Prostate gland (tissue), 2 donors: Measurements from ENCODE around the gene PTPRD. TPM values are rescaled to one million over a fixed set of nuclear protein-coding genes. Genes with fewer than 3 reads are reported as not detected.

Experiments used
- DNase-seq: peaks from one replicate; pipeline ENCODE4 v3.0.0-alpha.2; 2019; ENCODE audit warnings: low spot score
- H3K27ac ChIP-seq, 2 donors: fragments of 200-600 bp; sonication (generic); 2 replicates each; pipeline ENCODE4 v1.5.1; 2017 to 2019
- H3K27me3 ChIP-seq: fragments of 200-600 bp; sonication (generic); replicated peaks from 2 replicates; pipeline ENCODE4 v1.5.1; 2019; ENCODE audit not compliant: insufficient read depth
- H3K36me3 ChIP-seq, 2 donors: fragments of 200-600 bp; sonication (generic); 1 replicate in 1 of 2; 2 replicates in 1 of 2; pipeline versions ENCODE4 v1.5.1 to v1.8.1; 2017 to 2019
- H3K4me1 ChIP-seq: fragments of 200-600 bp; sonication (generic); replicated peaks from 2 replicates; pipeline ENCODE4 v1.5.1; 2019
- H3K4me3 ChIP-seq, 2 donors: fragments of 200-600 bp; sonication (generic); 2 replicates each; pipeline ENCODE4 v1.5.1; 2017 to 2019
- H3K9me3 ChIP-seq: fragments of 200-600 bp; sonication (generic); 2 replicates; pipeline ENCODE4 v1.5.1; 2017
- POLR2A ChIP-seq: fragments of 450-650 bp; IDR thresholded peaks from one replicate; pipeline ENCODE4 v1.6.1; 2016; ENCODE audit warnings: antibody characterized with exemption, mild to moderate bottlenecking
- POLR2AphosphoS5 ChIP-seq: sonication (generic); formaldehyde crosslinking; IDR thresholded peaks from one replicate; pipeline ENCODE4 v1.6.1; 2017; ENCODE audit warnings: antibody characterized with exemption
- WGBS: methylation state at CpG from one replicate; pipeline ENCODE4 v1.1.5; 2018; 5-methylcytosine and 5-hydroxymethylcytosine counted together
- intact Hi-C: fragments of 100-400 bp; cut with DNase I; formaldehyde crosslinking; loops from one replicate; pipeline ENCODE4 v1.14.2; 2022
- total RNA-seq, 2 donors: library from RNA; depleted of rRNA; stranded (reverse); fragments of >200 nt; gene quantifications; one replicate each; pipeline ENCODE4 v1.1.0, GENCODE V29; 2016
- TF ChIP-seq, protein P1 (sequence below), 4 experiments: fragments of 200-600 bp in 2 of 4; fragments of 450-650 bp in 2 of 4; sonication (generic) in 2 of 4; IDR thresholded peaks; 1 replicate in 3 of 4; 2 replicates in 1 of 4; pipeline ENCODE4 v1.5.1; 2016 to 2019; ENCODE audit warnings: antibody characterized with exemption in 4 of 4, mild to moderate bottlenecking in 2 of 4, moderate library complexity in 2 of 4

The PTPRD gene
- total RNA-seq, 2 donors from 2014 or later = 5.8 to 23.1 TPM

DNA sequence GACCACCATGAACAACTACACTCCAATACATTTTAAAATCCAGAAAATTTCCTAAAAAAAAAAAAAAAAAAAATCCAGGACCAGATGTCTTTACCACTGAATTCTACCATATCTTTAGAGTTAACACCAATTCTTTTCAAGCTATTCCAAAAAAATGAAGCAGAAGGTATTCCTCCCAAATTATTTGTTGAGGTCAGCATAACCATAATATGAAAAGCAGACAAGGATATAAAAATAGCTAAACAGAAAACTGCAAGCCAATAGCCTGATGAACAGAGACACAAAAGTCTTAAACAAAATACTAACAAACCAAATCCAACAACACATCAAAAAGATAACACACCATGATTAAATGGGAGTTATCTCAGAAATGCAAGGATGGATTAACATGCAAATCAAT is 695.4 kb downstream of the PTPRD start:
- no peak for DNase-seq

DNA sequence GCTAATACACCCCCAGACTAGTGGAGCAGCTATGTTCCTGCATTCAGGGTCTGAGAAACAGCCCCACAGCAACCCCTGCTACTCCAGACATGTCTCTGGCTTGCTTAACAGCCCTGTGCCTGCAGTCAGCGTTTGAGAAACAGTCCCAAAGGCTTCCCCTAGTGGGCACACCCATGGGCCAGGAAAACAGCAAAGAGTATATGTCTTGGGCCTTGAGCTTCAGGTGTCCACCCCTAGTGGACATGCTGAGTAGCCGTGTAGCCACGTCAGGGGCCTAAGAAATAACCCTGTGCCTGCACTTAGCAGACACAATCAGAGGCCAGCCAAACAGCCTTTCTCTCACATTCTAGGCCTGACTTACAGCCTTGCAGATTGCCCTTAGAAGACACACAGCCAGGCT is 698.6 kb downstream of the PTPRD start:
- Histone ChIP-seq H3K9me3 (no peaks in the 10 kb centered on the region), H3K4me3 (no peak overlapping the region), H3K27ac (no peak overlapping the region), H3K27me3 (no peaks in the 10 kb centered on the region), H3K4me1 (no peaks in the 10 kb centered on the region), H3K36me3 (no peaks in the 10 kb centered on the region)
- no peak for DNase-seq
- TF ChIP-seq POLR2AphosphoS5 (no peak), POLR2A (no peak)
- TF ChIP-seq, protein P1, sequence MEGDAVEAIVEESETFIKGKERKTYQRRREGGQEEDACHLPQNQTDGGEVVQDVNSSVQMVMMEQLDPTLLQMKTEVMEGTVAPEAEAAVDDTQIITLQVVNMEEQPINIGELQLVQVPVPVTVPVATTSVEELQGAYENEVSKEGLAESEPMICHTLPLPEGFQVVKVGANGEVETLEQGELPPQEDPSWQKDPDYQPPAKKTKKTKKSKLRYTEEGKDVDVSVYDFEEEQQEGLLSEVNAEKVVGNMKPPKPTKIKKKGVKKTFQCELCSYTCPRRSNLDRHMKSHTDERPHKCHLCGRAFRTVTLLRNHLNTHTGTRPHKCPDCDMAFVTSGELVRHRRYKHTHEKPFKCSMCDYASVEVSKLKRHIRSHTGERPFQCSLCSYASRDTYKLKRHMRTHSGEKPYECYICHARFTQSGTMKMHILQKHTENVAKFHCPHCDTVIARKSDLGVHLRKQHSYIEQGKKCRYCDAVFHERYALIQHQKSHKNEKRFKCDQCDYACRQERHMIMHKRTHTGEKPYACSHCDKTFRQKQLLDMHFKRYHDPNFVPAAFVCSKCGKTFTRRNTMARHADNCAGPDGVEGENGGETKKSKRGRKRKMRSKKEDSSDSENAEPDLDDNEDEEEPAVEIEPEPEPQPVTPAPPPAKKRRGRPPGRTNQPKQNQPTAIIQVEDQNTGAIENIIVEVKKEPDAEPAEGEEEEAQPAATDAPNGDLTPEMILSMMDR (IDR thresholded peaks at IDR 0.05) = no peak
- intact Hi-C loops = no loop called here
- 86% methylated on average over 3 of the region's 3 CpGs for WGBS

More for the DNA sequence above, 695.4 kb downstream of the PTPRD start:
- intact Hi-C loops = no loop called here
- no peaks in the 10 kb centered on the region for H3K4me1 ChIP-seq
- H3K9me3 ChIP-seq = no peaks in the 10 kb centered on the region
- H3K36me3 ChIP-seq = no peaks in the 10 kb centered on the region
- no peak overlapping the region for H3K4me3 ChIP-seq
- no peaks in the 10 kb centered on the region for H3K27me3 ChIP-seq
- no peak for TF ChIP-seq POLR2AphosphoS5
- TF ChIP-seq, protein P1 (IDR thresholded peaks at IDR 0.05) = no peak
- no peak for TF ChIP-seq POLR2A
- H3K27ac ChIP-seq = no peak overlapping the region

DNA sequence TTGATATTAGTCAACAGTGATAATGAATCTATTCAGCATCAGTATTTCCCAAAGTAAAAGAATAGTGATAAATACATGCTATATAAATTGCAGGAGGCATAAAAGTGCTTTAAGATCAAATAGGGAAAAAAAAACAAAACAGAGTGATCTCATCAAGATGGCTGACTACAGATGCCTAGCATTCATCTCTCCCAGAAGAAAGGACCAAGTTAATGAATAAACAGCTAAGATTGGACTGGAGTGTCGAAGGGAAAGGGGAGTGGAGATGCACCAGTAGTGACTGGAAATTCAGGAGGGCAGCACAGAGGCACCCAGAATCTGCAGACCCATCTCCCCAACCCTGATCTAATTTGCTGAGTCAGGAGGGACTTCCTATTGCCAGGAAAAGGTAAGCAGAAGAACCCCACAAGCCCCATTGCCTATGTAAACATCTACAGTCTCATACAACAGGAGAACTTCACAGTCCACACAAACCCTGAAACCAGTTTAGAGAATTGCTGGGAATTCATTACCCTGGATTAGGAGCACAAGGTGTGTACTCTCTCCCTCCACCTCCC is 699.4 kb downstream of the PTPRD start:
- DNase-seq = no peak
- intact Hi-C loops = no loop called here
- WGBS = 31% methylated on average over 1 of the region's 1 CpG

DNA sequence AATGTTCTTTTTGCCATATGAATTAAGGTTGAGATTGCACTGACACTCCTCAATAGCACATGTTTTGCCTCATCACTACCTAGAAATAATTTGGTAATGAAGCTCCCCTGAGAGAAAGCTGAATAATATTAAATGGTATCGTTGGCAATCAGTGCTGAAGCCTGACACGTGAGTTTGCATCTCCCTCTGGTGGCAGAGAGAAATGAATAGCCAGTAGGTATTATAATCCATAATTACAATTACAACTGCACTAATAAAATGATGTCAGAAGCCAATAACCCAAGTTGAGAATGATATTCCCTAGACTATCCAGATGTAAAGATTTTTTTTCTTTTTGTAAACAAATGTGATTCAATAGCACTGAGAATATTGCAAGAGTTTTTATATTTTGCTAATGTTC is 700.3 kb downstream of the PTPRD start:
- no peaks in the 10 kb centered on the region for H3K36me3 ChIP-seq
- intact Hi-C loops = no loop called here

More for the DNA sequence above, 699.4 kb downstream of the PTPRD start:
- Histone ChIP-seq H3K9me3 (no peaks in the 10 kb centered on the region), H3K4me3 (no peak overlapping the region), H3K27ac (no peak overlapping the region), H3K27me3 (no peaks in the 10 kb centered on the region), H3K36me3 (no peaks in the 10 kb centered on the region), H3K4me1 (no peaks in the 10 kb centered on the region)
- no peak for TF ChIP-seq POLR2AphosphoS5

DNA sequence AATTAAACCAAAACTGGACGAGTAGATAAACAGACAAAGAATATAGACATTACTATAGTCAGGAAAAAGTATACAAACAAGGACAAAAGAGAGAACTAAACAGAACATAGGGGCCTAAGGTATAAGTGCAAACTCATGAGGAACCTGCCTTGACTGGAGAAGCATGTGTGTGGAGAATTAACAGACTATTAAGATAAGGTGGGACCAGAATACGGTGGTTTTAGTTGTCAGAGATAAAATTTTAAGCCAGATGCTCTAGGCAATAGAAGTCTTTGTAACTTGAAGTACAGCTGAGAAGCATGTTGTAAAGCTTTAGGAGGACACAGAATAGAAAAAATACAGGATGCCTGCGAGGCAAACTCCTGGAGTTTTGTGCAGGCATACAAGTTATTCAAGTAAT is 707.1 kb downstream of the PTPRD start:
- no peak overlapping the region for H3K4me3 ChIP-seq
- no peaks in the 10 kb centered on the region for H3K27me3 ChIP-seq
- intact Hi-C loops = no loop called here
- no peak for DNase-seq
- no peak overlapping the region for H3K27ac ChIP-seq
- no peaks in the 10 kb centered on the region for H3K4me1 ChIP-seq
- TF ChIP-seq, protein P1 (IDR thresholded peaks at IDR 0.05) = no peak
- TF ChIP-seq POLR2A (no peak), POLR2AphosphoS5 (no peak)
- WGBS = 38% methylated on average over 3 of the region's 3 CpGs
- no peaks in the 10 kb centered on the region for H3K36me3 ChIP-seq
- H3K9me3 ChIP-seq = no peaks in the 10 kb centered on the region

More for the DNA sequence above, 700.3 kb downstream of the PTPRD start:
- H3K9me3 ChIP-seq = no peaks in the 10 kb centered on the region
- 14% methylated on average over 2 of the region's 2 CpGs for WGBS
- no peaks in the 10 kb centered on the region for H3K4me1 ChIP-seq
- TF ChIP-seq POLR2AphosphoS5 (no peak), POLR2A (no peak)
- TF ChIP-seq, protein P1 (IDR thresholded peaks at IDR 0.05) = no peak
- no peak overlapping the region for H3K4me3 ChIP-seq
- H3K27ac ChIP-seq = no peak overlapping the region
- no peaks in the 10 kb centered on the region for H3K27me3 ChIP-seq
- DNase-seq = no peak
